T-helper 1 cell treated with Interleukin-12 subunit alpha and Interleukin-12 subunit beta and Interleukin-4 antibody, amounts not matched to agents 30 ng/mL and 1 ng/mL, for 36 hours (primary cell): Measurements from ENCODE around the gene ABCA9. TPM values are rescaled to one million over a fixed set of nuclear protein-coding genes. Genes with fewer than 3 reads are reported as not detected.
"Not testable (repeated sequence)": the region's sequence is repeated elsewhere in the genome, so short reads cannot be mapped to it uniquely, and the experiment has no call there.

ENCODE experiments used
- intact Hi-C: fragments of 100-400 bp; cut with micrococcal nuclease; formaldehyde crosslinking; loops from one replicate; pipeline ENCODE4 v1.15.1; 2024
- total RNA-seq: library from RNA; stranded (reverse); gene quantifications from 2 replicates; pipeline ENCODE4 v1.2.3, GENCODE V29; 2022

Gene ABCA9
- total RNA-seq, 1 donor from 2014 or later, result 0.54 TPM

DNA sequence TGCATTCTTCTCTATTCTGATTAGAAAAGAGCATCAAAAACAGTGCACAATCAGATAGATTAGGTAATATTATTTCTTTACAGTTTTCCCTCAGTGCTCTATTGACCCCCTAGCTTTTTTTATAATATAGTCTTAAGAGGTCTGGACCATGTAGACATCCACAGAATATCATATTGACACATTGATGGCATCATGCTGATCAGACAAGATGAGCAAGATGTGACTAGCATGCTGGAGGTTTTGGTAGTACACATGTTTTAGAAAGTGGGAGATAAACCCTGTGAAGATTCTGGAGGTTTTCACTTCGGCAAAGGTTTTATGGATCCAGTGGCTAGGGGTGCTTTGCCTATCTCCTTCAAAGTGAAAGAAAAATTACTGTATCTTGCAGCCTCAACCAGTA, 102.8 kb downstream of the ABCA9 start:
- intact Hi-C loops, result no loop called here

DNA sequence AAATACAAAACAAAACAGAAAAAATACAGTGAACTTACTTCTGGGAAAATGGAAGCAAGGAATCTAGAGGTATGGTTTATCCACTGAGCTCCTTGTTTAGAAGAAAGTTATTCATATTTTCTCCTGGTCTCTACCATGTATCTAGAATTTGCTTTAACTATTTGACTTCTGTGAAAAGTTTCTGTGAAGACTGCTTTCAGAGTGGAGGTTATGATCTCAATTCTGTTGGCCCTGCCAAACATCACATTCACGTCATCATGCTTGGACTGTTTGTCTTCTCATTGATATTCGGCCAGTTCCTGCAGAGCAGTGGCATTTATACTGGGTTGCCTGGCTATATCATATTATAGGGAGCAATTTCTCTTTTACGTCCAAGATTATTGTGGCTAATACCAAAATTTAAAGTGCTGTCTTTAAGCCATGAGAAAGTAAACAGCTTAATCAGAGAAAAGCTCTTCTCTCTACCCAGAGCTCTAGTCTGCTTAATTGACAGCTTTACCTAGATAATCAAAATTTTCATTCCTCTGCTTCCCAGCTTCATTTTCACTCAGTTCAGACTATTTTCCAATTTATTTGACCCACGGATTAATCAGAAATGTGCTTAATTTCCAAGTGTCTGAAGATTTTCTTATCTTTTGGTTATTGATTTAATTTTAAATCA, 105.4 kb downstream of the ABCA9 start, which contains the start of gene ABCA8:
ABCA8 (minus strand) TSS at position 212 of the 661 bp plus-strand sequence. CDS start 13,358 bp downstream, outside the sequence.
- intact Hi-C loops, result no loop called here

DNA sequence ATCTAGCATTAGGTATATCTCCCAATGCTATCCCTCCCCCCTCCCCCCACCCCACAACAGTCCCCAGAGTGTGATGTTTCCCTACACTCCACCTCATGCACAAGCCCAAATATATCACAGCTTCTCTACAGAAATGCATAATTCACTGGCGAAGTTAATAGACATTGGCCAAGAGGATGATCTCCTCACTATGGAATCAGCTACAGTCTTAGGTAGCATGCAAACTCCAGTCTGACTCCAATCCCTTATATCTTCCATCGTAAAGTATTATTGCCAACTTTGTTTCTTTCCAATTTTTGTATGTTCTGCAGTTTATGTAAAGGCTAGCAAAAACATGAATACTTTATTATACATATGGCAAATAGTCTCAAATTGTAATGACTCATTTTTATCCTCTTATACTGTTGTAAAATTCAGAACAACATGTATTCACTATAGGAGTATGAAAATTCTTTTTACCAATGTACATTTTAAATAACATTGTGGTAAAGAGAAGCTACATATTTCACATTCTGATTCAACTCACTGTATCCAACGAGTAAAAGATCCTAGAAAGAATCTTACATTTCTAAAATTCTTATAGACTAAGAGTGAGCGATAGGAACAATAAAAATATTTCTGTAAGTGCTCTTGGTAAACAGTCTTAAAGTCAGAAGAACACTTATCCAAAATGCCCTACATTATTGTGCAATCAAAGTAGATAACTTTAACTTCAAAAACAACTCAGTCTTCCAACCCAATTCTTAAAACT, 106.4 kb downstream of the ABCA9 start:
- intact Hi-C loops, result no loop called here

DNA sequence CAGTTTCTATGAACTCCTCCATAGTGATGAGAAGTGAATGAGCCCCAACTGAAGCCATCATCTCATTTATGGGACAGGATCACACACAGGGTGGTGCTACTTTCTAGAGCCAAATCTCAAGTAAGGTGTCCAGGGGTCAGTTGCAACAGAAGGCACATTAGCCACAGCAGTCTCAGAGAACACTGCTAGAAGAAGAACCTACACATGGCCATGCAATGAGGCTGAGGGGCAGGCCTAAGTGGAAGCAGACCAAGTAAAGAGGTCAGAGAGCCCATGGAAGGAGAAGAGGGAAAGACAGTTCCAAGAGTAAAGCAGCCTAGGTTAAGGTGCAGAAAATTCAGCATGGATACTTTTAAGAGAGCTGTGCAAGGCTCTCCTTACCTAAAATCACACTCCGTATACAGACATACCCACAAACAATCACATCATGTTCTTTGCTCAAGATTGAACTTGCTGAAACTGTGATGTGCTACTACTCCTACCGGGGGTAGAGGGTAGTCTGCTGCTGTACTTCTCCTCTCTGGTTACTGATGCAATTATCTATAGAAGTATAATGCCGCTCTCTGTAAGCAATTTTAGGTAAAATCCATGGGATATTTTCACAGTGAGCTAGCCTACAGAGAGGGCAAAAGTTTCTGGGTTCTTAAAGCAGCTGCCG, 107.3 kb downstream of the ABCA9 start:
- intact Hi-C loops, result no loop called here

DNA sequence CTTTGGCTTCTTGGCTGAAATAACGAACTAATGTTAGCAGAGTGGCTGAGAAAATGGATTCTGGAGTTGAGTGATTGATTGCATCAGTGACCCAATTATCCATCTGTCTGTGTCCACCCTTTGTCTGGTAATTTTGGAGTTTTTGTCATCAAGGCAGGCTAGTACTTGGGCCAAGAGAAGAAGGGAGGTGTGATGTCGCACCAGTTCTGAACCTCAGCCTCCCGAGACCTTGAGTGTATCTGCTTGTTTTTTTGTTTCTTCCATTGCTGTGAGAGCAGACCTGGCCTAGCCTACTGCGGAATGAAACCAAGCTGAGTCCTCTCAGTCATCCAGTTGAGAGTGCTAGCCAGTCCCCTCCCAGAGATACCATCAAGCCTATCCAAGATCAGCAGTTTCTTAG, 110.0 kb downstream of the ABCA9 start:
- intact Hi-C loops, result no loop called here

DNA sequence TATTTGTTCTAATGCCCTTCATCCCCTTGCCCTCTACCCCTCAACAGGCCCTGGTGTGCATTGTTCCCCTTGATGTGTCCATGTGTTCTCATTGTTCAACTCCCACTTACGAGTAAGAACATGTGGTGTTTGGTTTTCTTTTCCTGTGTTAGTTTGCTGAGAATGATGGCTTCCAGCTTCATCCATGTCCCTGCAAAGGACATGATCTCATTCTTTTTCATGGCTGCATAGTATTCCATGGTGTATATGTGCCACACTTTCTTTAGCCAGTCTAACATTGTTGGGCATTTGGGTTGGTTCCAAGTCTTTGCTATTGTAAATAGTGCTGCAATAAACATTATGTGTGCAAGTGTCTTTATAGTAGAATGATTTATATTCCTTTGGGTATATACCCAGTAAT, 112.9 kb downstream of the ABCA9 start:
- intact Hi-C loops, result not testable (repeated sequence)

DNA sequence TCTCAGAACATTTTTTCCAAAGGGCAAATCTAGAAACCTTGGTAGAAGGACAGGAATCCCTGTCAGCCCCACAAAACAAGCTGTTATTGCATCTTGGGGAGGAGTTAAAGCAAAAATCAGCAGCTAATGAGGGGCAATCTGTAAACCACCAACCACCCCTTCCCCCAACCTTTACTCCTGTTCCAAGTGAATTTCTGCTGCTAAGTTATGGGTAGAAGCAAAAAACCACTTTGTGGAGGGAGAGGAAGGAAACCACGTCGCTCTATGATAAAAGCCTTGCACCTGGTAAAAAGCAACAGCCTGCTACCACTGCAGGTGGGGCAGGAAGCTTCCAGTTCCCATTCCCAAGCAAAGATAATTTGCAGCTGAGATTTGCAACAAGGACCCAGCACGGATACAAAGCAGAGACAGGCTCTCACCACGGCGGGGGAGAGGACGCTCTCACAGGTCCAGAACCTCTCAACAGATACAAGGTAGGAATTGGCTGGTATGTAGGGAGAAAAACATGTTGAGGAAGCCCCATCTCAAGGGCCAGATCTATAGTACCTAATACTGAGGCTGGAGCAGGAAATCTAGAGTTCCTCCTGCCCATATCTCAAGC, 116.2 kb downstream of the ABCA9 start:
- intact Hi-C loops, result no loop called here

DNA sequence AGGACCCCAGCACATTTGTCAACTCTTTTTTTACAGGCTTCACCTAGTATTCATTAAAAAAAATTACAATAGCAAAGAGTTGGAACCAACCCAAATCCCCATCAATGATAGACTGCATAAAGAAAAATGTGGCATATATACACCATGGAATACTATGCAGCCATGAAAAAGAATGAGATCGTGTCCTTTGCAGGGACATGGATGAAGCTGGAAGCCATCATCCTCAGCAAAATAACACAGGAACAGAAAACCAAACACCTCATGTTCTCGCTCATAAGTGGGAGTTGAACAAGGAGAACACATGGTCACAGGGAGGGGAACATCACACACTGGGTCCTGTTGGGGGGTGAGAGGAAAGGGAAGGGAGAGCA, 116.9 kb downstream of the ABCA9 start:
- intact Hi-C loops, result not testable (repeated sequence)

DNA sequence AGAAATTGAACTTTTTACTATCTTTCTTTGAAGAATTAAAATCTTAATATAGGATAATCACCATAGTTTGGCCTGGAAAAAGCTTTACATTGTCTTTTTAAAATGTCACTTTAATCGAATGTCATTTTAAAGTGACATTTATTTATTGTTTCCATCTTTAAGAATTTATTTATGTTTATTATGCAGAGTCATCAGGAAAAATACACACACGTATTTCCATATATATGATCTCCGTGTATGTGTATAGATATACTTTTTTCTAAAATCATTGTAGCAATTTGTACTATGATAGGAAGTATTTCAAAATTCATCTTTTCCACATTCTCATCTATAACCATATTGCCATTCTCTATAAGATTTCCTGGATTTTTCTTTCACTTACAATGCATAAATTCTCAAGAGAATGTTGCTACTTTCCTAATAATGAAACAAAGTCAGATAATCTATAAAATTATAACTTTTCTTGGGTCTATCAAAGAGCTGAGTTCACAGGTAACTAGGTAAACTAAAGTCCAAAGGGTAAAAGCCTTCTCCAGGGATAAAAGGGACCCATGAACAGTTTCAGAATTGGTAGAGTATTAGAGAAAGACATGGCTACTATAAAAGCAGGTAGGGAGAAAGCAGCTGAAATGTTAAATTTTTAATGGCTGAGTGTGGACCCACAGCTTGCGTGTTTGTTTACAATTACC, 117.5 kb downstream of the ABCA9 start:
- intact Hi-C loops, result no loop called here

DNA sequence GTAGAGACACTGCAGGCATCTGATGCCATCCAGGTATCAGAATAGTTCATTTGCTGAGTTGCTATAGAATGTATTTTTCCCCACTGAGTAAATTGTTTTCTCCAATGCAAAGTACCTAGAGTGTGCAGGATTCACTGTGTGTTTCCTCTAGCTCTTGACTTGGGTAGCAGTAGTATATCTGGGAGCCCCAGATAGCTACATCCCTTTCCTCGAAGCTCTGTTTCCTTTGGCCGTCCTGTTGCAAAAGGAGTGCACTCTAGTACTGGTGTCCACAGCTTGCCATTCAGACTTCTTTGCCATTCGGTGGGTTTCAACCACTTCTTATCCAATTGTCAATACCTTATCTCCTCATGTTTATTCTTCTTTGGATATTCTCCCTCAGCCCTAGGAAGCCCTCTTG, 118.3 kb downstream of the ABCA9 start:
- intact Hi-C loops, result no loop called here

DNA sequence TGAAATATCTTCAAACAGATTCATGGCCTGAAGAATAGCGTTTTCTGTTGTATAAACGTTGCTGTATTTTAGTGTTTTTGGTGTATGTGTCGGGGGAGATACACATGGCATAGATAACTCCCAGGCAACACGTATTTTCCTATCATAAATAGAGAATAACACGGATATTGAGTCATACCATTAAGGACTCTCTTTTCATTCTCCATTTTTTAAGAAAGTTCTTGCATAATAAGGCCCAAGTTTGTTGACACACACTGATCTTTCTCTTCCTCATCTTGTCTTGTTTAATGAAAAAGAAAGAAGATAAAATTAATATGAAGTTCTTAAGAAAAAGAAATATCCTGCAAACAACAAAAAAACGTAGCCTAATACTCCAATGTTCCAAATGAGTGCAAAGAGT, 119.0 kb downstream of the ABCA9 start:
- intact Hi-C loops, result no loop called here

DNA sequence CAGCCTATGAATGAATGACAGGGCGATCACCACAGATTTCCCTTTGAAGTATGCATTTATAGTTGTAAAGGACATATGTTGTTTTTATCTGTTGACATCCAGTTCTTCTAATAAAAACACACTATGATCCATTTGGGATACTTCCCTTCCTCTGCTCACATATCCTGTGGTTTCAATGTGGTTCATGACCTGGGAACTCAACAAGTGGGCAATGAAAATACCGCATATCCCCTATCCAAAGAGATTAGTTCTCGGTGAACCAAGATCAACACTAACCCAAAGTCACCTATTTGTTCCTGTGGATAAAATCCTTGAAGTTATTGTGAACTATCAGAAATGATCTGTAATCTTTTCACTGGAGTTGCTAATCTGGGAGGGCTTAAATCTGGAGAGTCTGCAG, 121.5 kb downstream of the ABCA9 start:
- intact Hi-C loops, result no loop called here

DNA sequence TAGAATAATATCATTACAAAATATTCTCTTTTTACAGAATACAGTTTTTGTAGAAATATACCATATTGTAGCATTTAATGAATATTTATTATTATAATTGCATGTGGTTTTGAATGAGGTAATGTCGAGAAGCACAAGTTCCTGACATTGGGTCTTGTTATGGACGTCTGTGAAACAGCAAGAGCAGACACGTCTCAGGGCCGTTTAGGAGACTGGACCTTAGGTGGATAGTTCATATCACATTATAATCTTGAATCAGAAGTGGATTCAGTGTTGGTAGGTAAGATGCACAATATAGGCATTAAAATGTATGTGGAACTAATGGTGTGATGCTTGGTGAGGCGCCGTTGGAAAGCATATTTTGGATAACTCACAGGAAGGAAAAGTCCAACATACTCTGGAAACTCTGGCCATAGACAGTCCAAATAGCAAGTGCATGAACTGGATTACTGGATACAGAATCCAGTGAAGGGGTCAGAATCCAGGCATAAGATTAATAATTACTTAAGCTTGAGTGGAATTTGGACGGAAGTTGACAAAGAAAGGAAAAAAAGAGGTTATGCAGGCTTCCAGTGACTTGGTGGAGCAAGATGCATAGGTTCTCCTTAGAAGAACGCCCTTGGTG, 122.7 kb downstream of the ABCA9 start:
- intact Hi-C loops, result no loop called here

DNA sequence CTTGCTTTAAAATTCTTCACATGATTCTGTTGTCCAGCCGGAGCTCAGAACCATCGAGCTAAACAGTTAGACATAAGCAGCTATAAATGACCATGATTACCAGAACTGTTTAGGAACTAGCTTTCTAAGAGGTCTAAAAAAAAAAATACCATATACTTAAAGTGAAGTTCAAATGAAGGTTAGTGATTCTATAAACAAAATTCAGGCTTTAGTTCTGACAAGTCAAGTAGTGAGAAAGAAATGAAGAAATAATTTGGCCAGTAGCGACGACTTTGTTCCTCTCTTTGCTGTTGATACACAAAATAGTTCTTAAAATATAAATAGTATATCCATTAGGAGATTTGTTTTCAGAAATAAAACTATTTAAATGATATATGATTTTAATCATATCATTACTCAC, 133.2 kb downstream of the ABCA9 start:
- intact Hi-C loops, result no loop called here

DNA sequence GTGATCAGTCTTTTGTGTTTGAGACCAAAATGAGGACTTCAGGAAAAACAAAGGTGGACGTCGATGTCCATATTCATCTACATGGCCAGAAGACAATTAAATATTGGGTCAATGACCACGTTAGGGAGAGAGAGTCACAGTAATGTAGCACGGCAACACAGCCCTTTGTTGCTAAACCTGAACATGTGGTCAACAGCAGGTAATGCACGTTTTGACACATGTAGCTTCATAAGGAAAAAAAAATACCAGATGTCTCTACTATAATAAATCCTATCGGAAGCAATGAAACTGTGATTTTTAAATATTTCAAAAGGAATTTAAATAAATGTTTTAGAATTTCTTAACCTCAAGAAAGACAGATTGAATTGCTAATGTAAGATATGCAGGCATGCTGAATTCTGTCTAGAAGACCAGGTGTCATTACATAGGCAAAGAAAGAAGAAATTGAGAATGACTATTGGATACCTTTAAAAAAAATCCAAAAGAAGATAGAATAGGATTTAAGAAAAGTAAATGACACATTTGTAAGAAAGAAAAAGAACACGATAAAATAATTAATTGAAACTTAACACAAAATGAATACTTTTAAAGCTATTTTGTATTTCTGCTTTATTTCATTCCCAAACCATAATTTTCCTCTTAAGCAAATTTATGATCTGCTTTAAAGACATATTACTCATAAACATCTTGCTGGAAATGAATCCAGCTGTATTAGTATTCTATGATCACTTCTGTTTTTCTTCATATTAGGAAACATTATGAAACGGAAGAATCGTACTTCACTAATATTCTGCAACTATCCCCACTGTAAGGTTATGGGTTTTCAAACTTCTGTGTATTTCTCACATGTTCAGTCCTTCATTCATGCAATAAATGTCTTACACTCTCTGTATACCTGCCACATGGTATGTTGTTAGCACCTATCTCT, 135.7 kb downstream of the ABCA9 start:
- intact Hi-C loops, result no loop called here

Other genes with a start within 250 kb of the ABCA9 start
- gene ABCA8, start 105.5 kb downstream of the ABCA9 start, total RNA-seq, result not detected in 2 replicates
- gene ABCA6, start 81.0 kb upstream of the ABCA9 start, total RNA-seq, result 0.32 and 0.69 TPM in 2 replicates
- 0.66 and 1.2 TPM in 2 replicates for gene ABCA10, start 167.9 kb upstream of the ABCA9 start, total RNA-seq